CD4-positive, alpha-beta T cell treated with Interleukin-17A for 4 hours (primary cell): ENCODE results near the gene CHRM4.
A peak's percentile ranks its signal among the peaks of the same experiment; 100 is the strongest.

Experiments
- DNase-seq: peaks from one replicate; pipeline ENCODE4 v3.0.0-alpha.2; 2020; ENCODE audit warnings: mixed read lengths

The CHRM4 gene

DNA sequence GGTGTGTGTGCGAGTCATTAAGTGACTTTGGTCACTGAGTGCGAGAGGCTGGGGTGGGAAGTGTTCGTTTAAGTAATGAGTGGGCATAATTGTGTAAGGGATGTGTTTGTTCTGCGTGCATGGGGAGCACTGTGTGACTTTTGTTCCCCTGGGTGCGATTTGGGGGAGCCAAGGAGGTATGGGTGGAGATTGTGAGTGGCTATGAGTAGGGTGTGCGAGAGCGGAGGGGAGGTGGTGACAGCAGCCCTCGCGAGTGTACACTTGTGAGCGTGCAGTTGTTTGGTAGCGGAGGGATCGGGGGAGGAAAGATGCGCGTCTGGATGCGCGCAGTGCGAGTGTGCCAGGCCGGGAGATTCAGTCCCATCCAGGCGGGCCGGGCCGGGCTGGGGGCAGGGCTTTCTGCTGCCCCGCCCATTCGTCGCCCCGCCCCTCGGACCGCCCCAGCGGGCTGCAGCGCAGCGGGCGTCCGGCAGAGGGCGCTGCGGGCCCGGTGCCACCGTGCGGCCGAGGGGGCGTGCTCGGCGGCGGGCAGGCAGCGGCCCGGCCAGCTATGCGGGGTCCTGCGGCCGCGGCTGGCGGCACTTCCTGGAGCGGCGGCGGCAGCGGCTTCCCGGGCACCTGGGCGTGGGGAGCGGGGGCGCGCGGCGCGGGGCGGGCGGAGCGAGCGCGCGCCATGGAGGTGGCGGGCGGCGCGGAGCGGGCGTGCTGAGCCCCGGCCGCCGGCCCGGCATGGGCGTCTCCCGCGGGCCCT is 44.5 kb downstream of the CHRM4 start, which contains the start of gene DGKZ:
Gene DGKZ (plus strand): TSS at position 578 of the 751 bp plus-strand sequence. CDS start 197 bp downstream, outside the sequence.
- peak; percentile 86 for DNase-seq

- peak; percentile 42 for DNase-seq
Measured at GRCh38 chr11:46345881-46346484, 45.6 kb downstream of the CHRM4 start.

- peak; percentile 56 for DNase-seq
Measured at GRCh38 chr11:46345131-46345597, 46.4 kb downstream of the CHRM4 start.

- DNase-seq, result no peak
Measured at GRCh38 chr11:46343520-46343919, 48.1 kb downstream of the CHRM4 start.

- peak; percentile 69 for DNase-seq
Measured at GRCh38 chr11:46342239-46342638, 49.3 kb downstream of the CHRM4 start.

DNA sequence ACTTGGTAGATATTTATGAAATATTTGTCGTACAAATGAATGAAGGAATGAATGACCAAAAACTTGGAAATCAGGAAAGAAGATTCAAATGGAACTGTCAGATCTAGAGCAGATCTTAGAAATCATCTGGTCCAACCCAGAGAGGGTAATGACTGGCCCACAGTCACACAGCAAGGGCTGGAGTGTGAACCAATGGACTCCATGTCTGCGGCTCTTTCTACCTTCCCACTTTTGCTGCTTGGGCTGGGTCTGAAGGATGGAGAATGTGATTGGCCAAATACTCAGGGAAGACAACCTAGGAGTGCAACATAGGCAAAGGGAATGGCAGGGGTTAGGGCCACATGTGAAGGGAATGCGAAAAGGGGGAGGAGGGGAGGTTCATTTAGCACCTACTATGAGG is 50.1 kb downstream of the CHRM4 start:
- no peak for DNase-seq

DNA sequence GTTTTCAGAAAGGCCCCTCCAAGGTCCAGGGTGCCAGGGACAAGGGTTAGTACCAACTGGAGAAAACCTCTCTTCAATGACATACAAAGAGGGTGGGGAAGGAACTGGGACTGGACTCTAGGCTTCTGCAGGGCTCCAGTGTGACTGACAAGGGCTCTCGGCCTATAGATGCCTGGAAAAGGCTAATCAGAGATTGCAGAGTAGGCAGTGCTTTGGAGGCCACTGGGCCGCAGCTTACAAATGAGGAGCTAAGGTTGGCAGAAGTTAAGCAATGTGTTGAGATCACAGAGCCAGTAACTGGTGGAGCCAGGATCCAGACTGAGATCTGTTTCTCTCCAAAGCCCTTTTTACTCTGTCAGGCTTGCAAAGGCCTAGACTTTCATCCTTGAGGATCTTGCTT is 51.8 kb downstream of the CHRM4 start:
- no peak for DNase-seq

- no peak for DNase-seq
Measured at GRCh38 chr11:46338988-46339666, 52.4 kb downstream of the CHRM4 start.

- no peak for DNase-seq
Measured at GRCh38 chr11:46338636-46338987, 53.0 kb downstream of the CHRM4 start.

GRCh38 chr11:46337626-46338345 is 53.8 kb downstream of the CHRM4 start:
- DNase-seq, result no peak

DNA sequence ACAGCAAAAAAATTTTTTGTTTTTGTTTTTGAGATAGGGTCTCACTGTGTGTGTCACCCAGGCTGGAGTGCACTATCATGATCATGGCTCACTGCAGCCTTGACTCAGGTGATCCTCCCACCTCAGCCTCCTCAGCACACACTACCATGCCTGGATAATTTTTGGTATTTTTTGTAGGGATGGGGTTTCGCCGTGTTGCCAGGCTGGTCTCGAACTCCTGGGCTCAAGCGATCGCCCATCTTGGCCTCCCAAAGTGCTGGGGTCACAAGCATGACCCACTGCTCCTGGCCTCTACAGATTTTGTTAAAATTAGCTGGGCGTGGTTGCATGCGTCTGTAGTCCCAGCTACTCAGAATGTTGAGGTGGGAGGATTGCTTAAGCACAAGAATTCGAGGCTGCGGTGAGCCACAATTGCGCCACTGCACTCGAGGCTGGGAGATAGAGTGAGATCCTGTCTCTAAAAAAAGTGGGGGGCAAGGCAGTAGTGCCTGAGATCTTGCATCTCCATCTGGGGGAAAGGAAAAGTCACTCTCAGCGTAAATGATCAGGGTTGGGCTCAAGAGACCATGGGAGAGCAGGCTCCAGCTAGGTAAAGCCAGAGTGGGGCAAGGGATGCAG is 54.9 kb downstream of the CHRM4 start:
- peak; percentile 31 for DNase-seq

GRCh38 chr11:46335890-46336562 is 55.5 kb downstream of the CHRM4 start:
- no peak for DNase-seq

- DNase-seq, result no peak
Measured at GRCh38 chr11:46335271-46335670, 56.3 kb downstream of the CHRM4 start.

DNA sequence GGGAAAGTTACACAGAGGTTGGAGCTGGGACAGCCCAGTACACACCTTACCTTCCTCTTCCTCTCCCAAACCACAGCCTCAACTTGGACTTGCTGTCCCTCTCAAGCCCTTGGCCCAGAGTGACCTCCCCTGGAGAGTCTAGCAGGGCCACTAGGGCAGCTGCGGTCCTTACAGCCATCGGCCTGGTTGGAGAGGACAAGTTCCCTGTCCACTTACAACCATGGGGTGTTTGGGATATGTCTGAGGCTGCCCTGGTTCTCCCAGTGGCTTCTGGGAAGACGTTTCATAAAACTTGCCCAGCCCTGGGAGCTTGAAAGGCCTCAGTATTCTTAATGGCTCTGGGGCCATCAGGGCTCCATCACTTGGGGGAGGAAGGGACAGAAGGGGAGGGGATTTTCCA is 57.4 kb downstream of the CHRM4 start:
- no peak for DNase-seq
